Stimulated activated CD4-positive, alpha-beta T cell treated with anti-CD3 and anti-CD28 coated beads, TNF-alpha, amount 100 ng/mL, for 24 hours (primary cell): ENCODE data around the gene C4orf33.
"Not testable (repeated sequence)": the region's sequence is repeated elsewhere in the genome, so short reads cannot be mapped to it uniquely, and the experiment has no call there.

Source experiments
- DNase-seq, 3 experiments: peaks; one replicate each; pipeline ENCODE4 v3.0.0-alpha.2; 2020; ENCODE audit warnings: low read depth in 3 of 3

Gene C4orf33

GRCh38 chr4:129126614-129127013, 30.7 kb downstream of the C4orf33 start:
- not testable (repeated sequence) for DNase-seq

GRCh38 chr4:129129143-129129542, 33.2 kb downstream of the C4orf33 start:
- no peak for DNase-seq

GRCh38 chr4:129131343-129131742, 35.4 kb downstream of the C4orf33 start:
- DNase-seq = no peak

GRCh38 chr4:129136433-129136832, 40.5 kb downstream of the C4orf33 start:
- no peak for DNase-seq

- DNase-seq = no peak
These were observed 43.0 kb downstream of the C4orf33 start for GRCh38 chr4:129138810-129139496.

- DNase-seq = no peak
These were observed 44.6 kb downstream of the C4orf33 start for GRCh38 chr4:129140521-129140920.

- no peak for DNase-seq
These were observed 47.4 kb downstream of the C4orf33 start for GRCh38 chr4:129143359-129143758.

- DNase-seq = no peak
These were observed 48.8 kb downstream of the C4orf33 start for GRCh38 chr4:129144755-129145206.

GRCh38 chr4:129145222-129145730, 49.3 kb downstream of the C4orf33 start:
- no peak for DNase-seq

- no peak for DNase-seq
These were observed 50.7 kb downstream of the C4orf33 start for GRCh38 chr4:129146639-129147038.

- DNase-seq = no peak
These were observed 52.9 kb downstream of the C4orf33 start for GRCh38 chr4:129148892-129149291.

- no peak for DNase-seq
These were observed 54.0 kb downstream of the C4orf33 start for GRCh38 chr4:129149906-129150305.

- DNase-seq = no peak
These were observed 56.4 kb downstream of the C4orf33 start for GRCh38 chr4:129152350-129152749.

- DNase-seq = no peak
These were observed 57.7 kb downstream of the C4orf33 start for GRCh38 chr4:129153700-129154099.

- no peak for DNase-seq
These were observed 66.5 kb downstream of the C4orf33 start for GRCh38 chr4:129162450-129162849.

GRCh38 chr4:129163427-129163826, 67.5 kb downstream of the C4orf33 start:
- DNase-seq = no peak

- no peak for DNase-seq
These were observed 68.3 kb downstream of the C4orf33 start for GRCh38 chr4:129164243-129164642.
